Fibroblast of pulmonary artery (primary cell): ENCODE results near the gene SYK.

Source experiments
- DNase-seq: peaks from one replicate; pipeline ENCODE4 v3.0.0-alpha.2; 2010; ENCODE audit warnings: low read depth
- H3K4me3 ChIP-seq: replicated peaks from 2 replicates; pipeline ENCODE4 v1.5.1; 2011; ENCODE audit warnings: low read depth, mild to moderate bottlenecking, control low read depth, low read length, moderate library complexity
- TF ChIP-seq, protein P1 (sequence below): IDR thresholded peaks from 2 replicates; pipeline ENCODE4 v1.5.1; 2011; ENCODE audit warnings: mild to moderate bottlenecking, control low read depth, low read length, inconsistent platforms; ENCODE audit errors: missing control alignments

Gene SYK

DNA sequence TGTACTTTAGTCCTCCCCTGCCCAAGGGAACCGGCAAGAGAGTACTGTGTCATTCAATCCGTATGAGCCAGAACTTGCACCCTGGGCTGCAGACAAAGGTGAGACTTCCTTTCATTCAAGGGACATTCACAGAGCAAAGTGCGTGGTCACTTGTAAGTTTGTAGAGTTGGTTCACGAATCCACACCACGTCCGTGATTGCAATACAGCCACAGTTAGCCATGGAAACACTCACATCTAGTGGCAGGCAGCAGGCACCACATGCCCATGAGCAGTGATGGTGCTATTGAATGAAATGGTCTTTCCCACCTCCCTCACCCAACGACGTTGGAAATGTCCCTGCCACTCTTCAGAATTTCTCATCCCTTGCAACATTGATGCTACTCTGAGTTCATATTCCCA is 72.6 kb downstream of the SYK start:
- H3K4me3 ChIP-seq, result no peak overlapping the region
- TF ChIP-seq, protein P1, sequence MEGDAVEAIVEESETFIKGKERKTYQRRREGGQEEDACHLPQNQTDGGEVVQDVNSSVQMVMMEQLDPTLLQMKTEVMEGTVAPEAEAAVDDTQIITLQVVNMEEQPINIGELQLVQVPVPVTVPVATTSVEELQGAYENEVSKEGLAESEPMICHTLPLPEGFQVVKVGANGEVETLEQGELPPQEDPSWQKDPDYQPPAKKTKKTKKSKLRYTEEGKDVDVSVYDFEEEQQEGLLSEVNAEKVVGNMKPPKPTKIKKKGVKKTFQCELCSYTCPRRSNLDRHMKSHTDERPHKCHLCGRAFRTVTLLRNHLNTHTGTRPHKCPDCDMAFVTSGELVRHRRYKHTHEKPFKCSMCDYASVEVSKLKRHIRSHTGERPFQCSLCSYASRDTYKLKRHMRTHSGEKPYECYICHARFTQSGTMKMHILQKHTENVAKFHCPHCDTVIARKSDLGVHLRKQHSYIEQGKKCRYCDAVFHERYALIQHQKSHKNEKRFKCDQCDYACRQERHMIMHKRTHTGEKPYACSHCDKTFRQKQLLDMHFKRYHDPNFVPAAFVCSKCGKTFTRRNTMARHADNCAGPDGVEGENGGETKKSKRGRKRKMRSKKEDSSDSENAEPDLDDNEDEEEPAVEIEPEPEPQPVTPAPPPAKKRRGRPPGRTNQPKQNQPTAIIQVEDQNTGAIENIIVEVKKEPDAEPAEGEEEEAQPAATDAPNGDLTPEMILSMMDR, result no peak
- no peak for DNase-seq

- TF ChIP-seq, protein P1, result no peak
- no peak for DNase-seq
- H3K4me3 ChIP-seq, result no peak overlapping the region
These were observed 76.9 kb downstream of the SYK start for GRCh38 chr9:90878562-90878961.

DNA sequence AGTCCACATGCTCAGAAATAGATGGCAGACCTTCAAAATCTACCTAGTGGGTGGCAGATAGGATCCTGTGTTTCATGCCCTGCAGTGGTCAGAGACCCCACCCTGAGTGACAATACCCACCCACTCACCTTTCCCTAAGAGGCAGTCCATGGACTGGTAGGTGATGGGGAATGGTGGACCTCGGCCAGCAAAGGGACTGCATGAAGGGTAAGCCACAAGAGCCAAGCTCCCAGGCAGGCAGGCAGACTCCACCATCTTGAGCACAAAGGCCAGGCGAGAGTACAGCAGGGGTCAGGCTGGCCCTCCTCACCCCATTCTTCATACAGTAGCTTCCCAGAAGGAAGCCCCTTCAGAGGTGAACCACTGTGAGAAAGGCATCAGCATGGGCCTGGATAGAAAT is 78.4 kb downstream of the SYK start:
- no peak for DNase-seq
- no peak overlapping the region for H3K4me3 ChIP-seq

DNA sequence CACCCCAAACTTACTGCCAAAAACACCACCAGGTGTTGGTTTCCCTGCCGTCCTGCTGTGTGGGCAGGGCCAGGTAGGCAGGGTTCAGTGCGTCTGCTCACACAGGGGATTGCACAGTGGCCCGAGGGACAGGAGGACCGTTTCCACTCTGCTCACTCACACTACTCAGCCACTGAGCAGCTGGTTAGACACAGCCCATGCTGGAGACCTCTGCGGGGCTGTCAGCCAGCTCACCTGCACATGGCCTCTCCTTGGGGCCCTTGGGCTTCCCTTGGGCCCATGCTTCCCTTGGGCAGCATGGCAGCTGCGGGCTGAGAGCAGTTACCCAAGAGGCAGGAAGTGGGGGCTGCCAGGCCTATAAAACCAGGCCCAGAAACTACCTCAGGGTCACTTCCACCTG is 79.0 kb downstream of the SYK start:
- TF ChIP-seq, protein P1, result no peak

More for the DNA sequence above, 78.4 kb downstream of the SYK start:
- TF ChIP-seq, protein P1, result no peak

DNA sequence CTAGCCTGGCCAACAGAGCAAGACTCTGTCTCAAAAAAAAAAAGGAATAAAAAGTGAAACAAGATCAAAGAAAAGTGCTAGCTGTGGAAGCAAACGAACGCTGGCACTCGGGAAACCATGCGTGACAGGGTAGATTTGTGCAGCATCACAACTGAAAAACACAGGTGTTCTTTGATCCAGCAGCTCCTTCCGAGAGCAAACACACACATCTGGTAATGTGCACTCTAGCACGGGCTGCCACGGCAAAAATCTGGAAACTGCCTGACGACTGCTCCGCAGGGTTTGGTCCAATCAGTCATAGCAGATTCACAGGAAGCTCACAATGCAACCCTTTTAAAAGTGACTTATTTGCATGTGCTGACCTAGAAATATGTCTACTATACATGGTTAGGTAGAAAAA is 80.0 kb downstream of the SYK start:
- DNase-seq, result no peak
- H3K4me3 ChIP-seq, result no peak overlapping the region
- TF ChIP-seq, protein P1, result no peak

More for the DNA sequence above, 79.0 kb downstream of the SYK start:
- H3K4me3 ChIP-seq, result no peak overlapping the region
- no peak for DNase-seq

GRCh38 chr9:90882991-90883600 is 81.5 kb downstream of the SYK start:
- no peak overlapping the region for H3K4me3 ChIP-seq
- TF ChIP-seq, protein P1, result no peak
- DNase-seq, result no peak

- DNase-seq, result no peak
- H3K4me3 ChIP-seq, result no peak overlapping the region
- TF ChIP-seq, protein P1, result no peak
These were observed 82.0 kb downstream of the SYK start for GRCh38 chr9:90883661-90884060.
